HepG2 (cell line): ENCODE results near the gene SFT2D1. TPM values are rescaled to one million over a fixed set of nuclear protein-coding genes. Genes with fewer than 3 reads are reported as not detected.

Experiments
- ATAC-seq: fragments of 200-7000 bp; cut with Tn5 transposase; 3 replicates; pipeline ENCODE4 v1.9.1; 2020; ENCODE audit warnings: mild to moderate bottlenecking, moderate library complexity
- BruUV-seq: library from RNA; stranded (reverse); fragments of 400-500 nt; replicated peaks from 2 replicates; lab custom pipeline; 2021; lab: Mats Ljungman, UMichigan
- CTCF ChIA-PET: fragments of 300-600 bp; formaldehyde crosslinking; extraction: SDS; loops from one replicate; lab custom pipeline; 2021; ENCODE audit warnings: low total read pairs, inconsistent platforms, low intra/inter-chr PET ratio; lab: Yijun Ruan, JAX
- POLR2A ChIA-PET: fragments of 350-600 bp; sonication (Branson Sonifier 250); formaldehyde crosslinking; loops from one replicate; lab custom pipeline; 2020; ENCODE audit warnings: antibody characterized with exemption, inconsistent platforms; lab: Yijun Ruan, JAX
- DNase-seq: peaks from one replicate; pipeline ENCODE4 v3.0.0-alpha.2; 2015; ENCODE audit warnings: low spot score
- FAIRE-seq: peaks from 3 replicates; lab custom pipeline; 2011; peaks lifted over from hg19 to GRCh38; lab: Jason Lieb, UNC
- H2AFZ ChIP-seq: one replicate; pipeline ENCODE4 v1.6.1; 2011; ENCODE audit warnings: low read length, inconsistent platforms
- H3K27ac ChIP-seq: fragments of 300-600 bp; 3 replicates; pipeline ENCODE4 v1.8.0; 2011; ENCODE audit warnings: mixed run types, mild to moderate bottlenecking, mixed read lengths, low read length, inconsistent platforms; ENCODE audit not compliant: insufficient read depth; ENCODE audit errors: extremely low read length
- H3K27me3 ChIP-seq, 2 experiments: fragments of 200-600 bp in 1 of 2; 2 replicates in 1 of 2; 3 replicates in 1 of 2; pipeline versions ENCODE4 v1.6.0 to v1.8.0; 2011; ENCODE audit warnings: low read length in 2 of 2, mild to moderate bottlenecking in 2 of 2, moderate library complexity in 2 of 2, inconsistent platforms in 1 of 2; ENCODE audit not compliant: insufficient read depth in 2 of 2, control insufficient read depth in 1 of 2
- H3K36me3 ChIP-seq, 2 experiments: fragments of 200-600 bp in 1 of 2; replicated peaks in 1 of 2; 2 replicates in 1 of 2; 3 replicates in 1 of 2; pipeline versions ENCODE4 v1.5.1 to v1.8.0; 2011; ENCODE audit warnings: low read length in 2 of 2, inconsistent platforms in 1 of 2; ENCODE audit not compliant: insufficient read depth in 2 of 2, control insufficient read depth in 1 of 2
- H3K4me1 ChIP-seq: 2 replicates; pipeline ENCODE4 v1.5.1; 2012; ENCODE audit warnings: low read length, inconsistent platforms; ENCODE audit not compliant: insufficient read depth
- H3K4me2 ChIP-seq: 2 replicates; pipeline ENCODE4 v1.6.0; 2011; ENCODE audit warnings: low read depth, low read length, inconsistent platforms
- H3K4me3 ChIP-seq, 3 experiments: fragments of 200-600 bp in 1 of 3; sonication (generic), shearing (Covaris generic) in 1 of 3; replicated peaks in 1 of 3; 2 replicates each; pipeline ENCODE4 v1.5.1; 2011 to 2016; ENCODE audit warnings: low read length in 3 of 3, inconsistent platforms in 2 of 3, low read depth in 2 of 3, mild to moderate bottlenecking in 2 of 3, control low read depth in 1 of 3, mixed read lengths in 1 of 3; ENCODE audit not compliant: insufficient read depth in 1 of 3
- H3K79me2 ChIP-seq: one replicate; pipeline ENCODE4 v1.6.1; 2011; ENCODE audit warnings: low read length, inconsistent platforms; ENCODE audit not compliant: insufficient read depth
- H3K9ac ChIP-seq: 2 replicates; pipeline ENCODE4 v1.6.0; 2011; ENCODE audit warnings: mild to moderate bottlenecking, low read depth, low read length, inconsistent platforms; ENCODE audit not compliant: insufficient read depth
- H3K9me3 ChIP-seq: 2 replicates; pipeline ENCODE4 v1.5.1; 2012; ENCODE audit warnings: mild to moderate bottlenecking, low read length
- H4K20me1 ChIP-seq: 2 replicates; pipeline ENCODE4 v1.6.0; 2011; ENCODE audit warnings: inconsistent platforms, mild to moderate bottlenecking, low read length, moderate library complexity; ENCODE audit not compliant: insufficient read depth
- MZF1 ChIP-seq: sonication (generic); formaldehyde crosslinking; IDR thresholded peaks from 2 replicates; pipeline ENCODE4 v1.8.1; 2023; ENCODE audit warnings: mild to moderate bottlenecking, missing genetic modification reagents, borderline replicate concordance
- SKI ChIP-seq: fragments of 450-650 bp; IDR thresholded peaks from one replicate; pipeline ENCODE4 v1.6.1; 2018; ENCODE audit warnings: mild to moderate bottlenecking; ENCODE audit not compliant: partially characterized antibody
- SNAI1 ChIP-seq: sonication (generic); formaldehyde crosslinking; IDR thresholded peaks from 2 replicates; pipeline ENCODE4 v1.5.0; 2020; ENCODE audit warnings: mild to moderate bottlenecking, missing genetic modification reagents, borderline replicate concordance
- SOX13 ChIP-seq, 3 experiments: fragments of 450-650 bp in 1 of 3; sonication (generic) in 1 of 3; formaldehyde crosslinking in 1 of 3; IDR thresholded peaks in 2 of 3; conservative IDR thresholded peaks in 1 of 3; 2 replicates each; pipeline versions ENCODE4 v1.5.0 to v1.6.1; 2016 to 2020; ENCODE audit warnings: antibody characterized with exemption in 1 of 3, mild to moderate bottlenecking in 1 of 3, missing compliant biosample characterization in 1 of 3, missing genetic modification reagents in 1 of 3, moderate library complexity in 1 of 3
- WGBS: methylation state at CpG from one replicate; pipeline ENCODE4 v1.1.6; 2017; ENCODE audit warnings: low lambda C conversion rate; 5-methylcytosine and 5-hydroxymethylcytosine counted together
- in situ Hi-C: cut with HindIII; loops from 2 replicates; pipeline ENCODE4 v1.10.0; 2017; ENCODE audit warnings: low pct_unique_long_range_greater_than_20kb; ENCODE audit not compliant: extremely low pct_ligation_motif_present
- intact Hi-C: fragments of 100-400 bp; cut with micrococcal nuclease; formaldehyde crosslinking; loops from one replicate; pipeline ENCODE4 v1.10.0; 2022; ENCODE audit not compliant: unreplicated experiment
- polyA plus RNA-seq, 8 experiments: library from polyadenylated mRNA; depleted of rRNA in 3 of 8; stranded (reverse) in 7 of 8; unstranded in 1 of 8; fragments of >200 nt; fragmentation: Illumina TruSeq in 4 of 8; extraction: Trizol in 4 of 8; gene quantifications; 2 replicates each; pipeline versions ENCODE4 v1.2.1 to v1.2.3, GENCODE V29; 2011 to 2016; ENCODE audit warnings: low read depth in 4 of 8, missing spikeins in 1 of 8, mixed read lengths in 1 of 8; ENCODE audit not compliant: insufficient read depth in 1 of 8
- total RNA-seq, 5 experiments: library from RNA; depleted of rRNA; stranded (reverse); fragments of >200 nt; fragmentation: Illumina TruSeq; extraction: Trizol; gene quantifications; 2 replicates each; pipeline ENCODE4 v1.2.3, GENCODE V29; 2016; ENCODE audit warnings: low read depth in 1 of 5
- TF ChIP-seq, protein P1 (sequence below): sonication (generic); formaldehyde crosslinking; IDR thresholded peaks from 2 replicates; pipeline ENCODE4 v1.9.0; 2021; ENCODE audit warnings: missing genetic modification reagents, mild to moderate bottlenecking, borderline replicate concordance
- TF ChIP-seq, protein P2 (sequence below), 2 experiments: sonication (generic) in 1 of 2; formaldehyde crosslinking in 1 of 2; IDR thresholded peaks; 2 replicates each; pipeline versions ENCODE4 v1.6.1 to v1.9.0; 2014 to 2022; ENCODE audit warnings: antibody characterized with exemption in 1 of 2, borderline replicate concordance in 1 of 2, inconsistent platforms in 1 of 2, low read depth in 1 of 2, missing genetic modification reagents in 1 of 2
- TF ChIP-seq, protein P3 (sequence below): sonication (generic); formaldehyde crosslinking; IDR thresholded peaks from 2 replicates; pipeline ENCODE4 v1.5.1; 2020; ENCODE audit warnings: mild to moderate bottlenecking, missing genetic modification reagents, moderate library complexity

SFT2D1 gene
- total and polyA plus RNA-seq, 2 of the 13 experiments (the other 11 are each of a cell fraction or from before 2014, with no cell fraction given): 115 to 147 TPM

DNA sequence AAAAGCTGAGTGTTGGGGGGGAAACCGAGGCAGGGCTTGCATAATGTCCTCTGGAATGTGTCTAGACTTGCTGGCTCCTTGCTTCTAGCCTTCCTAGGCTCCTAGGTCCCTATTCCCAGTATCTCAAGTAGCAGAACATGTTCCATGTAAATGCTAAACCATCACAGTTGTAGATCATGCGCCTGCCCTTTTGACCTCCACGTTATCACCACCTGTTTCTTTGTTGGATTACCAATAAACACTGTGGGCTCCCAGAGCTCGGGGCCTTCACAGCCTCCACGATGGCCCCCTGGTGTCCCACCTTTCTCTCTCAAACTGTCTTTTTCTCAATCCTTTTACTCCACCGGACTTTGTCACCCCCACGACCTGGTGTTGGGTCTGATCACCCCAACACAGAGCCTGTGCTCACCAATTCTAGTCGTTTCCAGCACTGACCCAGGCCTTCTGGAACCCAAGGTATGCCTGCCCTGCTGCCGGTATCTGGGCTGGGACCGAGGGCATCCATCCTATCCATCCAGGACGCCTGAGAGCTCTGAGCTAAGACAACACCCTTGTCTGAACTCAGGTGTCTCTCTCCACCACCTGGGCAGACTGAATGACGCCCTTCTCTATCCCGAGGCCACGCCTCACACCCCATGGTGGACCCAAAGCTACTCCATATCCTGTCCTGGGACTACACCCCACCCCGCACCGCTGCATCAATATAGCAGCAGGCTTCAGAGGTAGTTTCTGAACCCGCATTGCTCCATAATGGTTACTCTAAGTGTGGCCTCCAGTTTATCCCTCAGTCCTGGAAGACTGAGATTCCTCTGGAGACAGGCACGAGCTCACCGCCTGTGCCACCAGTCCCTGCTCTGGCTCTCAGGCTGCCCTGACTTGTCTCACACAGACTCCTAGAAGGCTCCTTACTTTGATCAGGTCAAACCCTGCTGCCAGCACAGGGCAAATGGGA, 24.8 kb downstream of the SFT2D1 start:
- no peak overlapping the region for H3K4me3 ChIP-seq
- TF ChIP-seq, protein P1, sequence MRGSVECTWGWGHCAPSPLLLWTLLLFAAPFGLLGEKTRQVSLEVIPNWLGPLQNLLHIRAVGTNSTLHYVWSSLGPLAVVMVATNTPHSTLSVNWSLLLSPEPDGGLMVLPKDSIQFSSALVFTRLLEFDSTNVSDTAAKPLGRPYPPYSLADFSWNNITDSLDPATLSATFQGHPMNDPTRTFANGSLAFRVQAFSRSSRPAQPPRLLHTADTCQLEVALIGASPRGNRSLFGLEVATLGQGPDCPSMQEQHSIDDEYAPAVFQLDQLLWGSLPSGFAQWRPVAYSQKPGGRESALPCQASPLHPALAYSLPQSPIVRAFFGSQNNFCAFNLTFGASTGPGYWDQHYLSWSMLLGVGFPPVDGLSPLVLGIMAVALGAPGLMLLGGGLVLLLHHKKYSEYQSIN (CRISPR knock-in tag): no peak
- TF ChIP-seq, protein P2, sequence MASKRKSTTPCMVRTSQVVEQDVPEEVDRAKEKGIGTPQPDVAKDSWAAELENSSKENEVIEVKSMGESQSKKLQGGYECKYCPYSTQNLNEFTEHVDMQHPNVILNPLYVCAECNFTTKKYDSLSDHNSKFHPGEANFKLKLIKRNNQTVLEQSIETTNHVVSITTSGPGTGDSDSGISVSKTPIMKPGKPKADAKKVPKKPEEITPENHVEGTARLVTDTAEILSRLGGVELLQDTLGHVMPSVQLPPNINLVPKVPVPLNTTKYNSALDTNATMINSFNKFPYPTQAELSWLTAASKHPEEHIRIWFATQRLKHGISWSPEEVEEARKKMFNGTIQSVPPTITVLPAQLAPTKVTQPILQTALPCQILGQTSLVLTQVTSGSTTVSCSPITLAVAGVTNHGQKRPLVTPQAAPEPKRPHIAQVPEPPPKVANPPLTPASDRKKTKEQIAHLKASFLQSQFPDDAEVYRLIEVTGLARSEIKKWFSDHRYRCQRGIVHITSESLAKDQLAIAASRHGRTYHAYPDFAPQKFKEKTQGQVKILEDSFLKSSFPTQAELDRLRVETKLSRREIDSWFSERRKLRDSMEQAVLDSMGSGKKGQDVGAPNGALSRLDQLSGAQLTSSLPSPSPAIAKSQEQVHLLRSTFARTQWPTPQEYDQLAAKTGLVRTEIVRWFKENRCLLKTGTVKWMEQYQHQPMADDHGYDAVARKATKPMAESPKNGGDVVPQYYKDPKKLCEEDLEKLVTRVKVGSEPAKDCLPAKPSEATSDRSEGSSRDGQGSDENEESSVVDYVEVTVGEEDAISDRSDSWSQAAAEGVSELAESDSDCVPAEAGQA (IDR thresholded peaks at IDR 0.05; ENCODE audit: low read depth): no peak
- TF ChIP-seq, protein P2 (CRISPR knock-in tag; IDR thresholded peaks at IDR 0.05; ENCODE audit: borderline replicate concordance): no peak
- TF ChIP-seq MZF1: no peak
- TF ChIP-seq SNAI1: no peak
- no peak for TF ChIP-seq SOX13 (IDR thresholded peaks at IDR 0.05)
- no peak for TF ChIP-seq SOX13 (CRISPR knock-in tag; conservative IDR thresholded peaks at IDR 0.05 in 1 of 2, IDR thresholded peaks at IDR 0.05 in 1 of 2)
- TF ChIP-seq, protein P3, sequence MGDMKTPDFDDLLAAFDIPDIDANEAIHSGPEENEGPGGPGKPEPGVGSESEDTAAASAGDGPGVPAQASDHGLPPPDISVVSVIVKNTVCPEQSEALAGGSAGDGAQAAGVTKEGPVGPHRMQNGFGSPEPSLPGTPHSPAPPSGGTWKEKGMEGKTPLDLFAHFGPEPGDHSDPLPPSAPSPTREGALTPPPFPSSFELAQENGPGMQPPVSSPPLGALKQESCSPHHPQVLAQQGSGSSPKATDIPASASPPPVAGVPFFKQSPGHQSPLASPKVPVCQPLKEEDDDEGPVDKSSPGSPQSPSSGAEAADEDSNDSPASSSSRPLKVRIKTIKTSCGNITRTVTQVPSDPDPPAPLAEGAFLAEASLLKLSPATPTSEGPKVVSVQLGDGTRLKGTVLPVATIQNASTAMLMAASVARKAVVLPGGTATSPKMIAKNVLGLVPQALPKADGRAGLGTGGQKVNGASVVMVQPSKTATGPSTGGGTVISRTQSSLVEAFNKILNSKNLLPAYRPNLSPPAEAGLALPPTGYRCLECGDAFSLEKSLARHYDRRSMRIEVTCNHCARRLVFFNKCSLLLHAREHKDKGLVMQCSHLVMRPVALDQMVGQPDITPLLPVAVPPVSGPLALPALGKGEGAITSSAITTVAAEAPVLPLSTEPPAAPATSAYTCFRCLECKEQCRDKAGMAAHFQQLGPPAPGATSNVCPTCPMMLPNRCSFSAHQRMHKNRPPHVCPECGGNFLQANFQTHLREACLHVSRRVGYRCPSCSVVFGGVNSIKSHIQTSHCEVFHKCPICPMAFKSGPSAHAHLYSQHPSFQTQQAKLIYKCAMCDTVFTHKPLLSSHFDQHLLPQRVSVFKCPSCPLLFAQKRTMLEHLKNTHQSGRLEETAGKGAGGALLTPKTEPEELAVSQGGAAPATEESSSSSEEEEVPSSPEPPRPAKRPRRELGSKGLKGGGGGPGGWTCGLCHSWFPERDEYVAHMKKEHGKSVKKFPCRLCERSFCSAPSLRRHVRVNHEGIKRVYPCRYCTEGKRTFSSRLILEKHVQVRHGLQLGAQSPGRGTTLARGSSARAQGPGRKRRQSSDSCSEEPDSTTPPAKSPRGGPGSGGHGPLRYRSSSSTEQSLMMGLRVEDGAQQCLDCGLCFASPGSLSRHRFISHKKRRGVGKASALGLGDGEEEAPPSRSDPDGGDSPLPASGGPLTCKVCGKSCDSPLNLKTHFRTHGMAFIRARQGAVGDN (CRISPR knock-in tag): peak; percentile 4; the same call in 1 of the 2 replicates
- TF ChIP-seq SKI: no peak
- H3K79me2 ChIP-seq: no peaks in the 10 kb centered on the region
- no peak overlapping the region for H2AFZ ChIP-seq
- H3K4me2 ChIP-seq: no peak overlapping the region
- ChIA-PET CTCF (no interaction called here), POLR2A (interaction anchor here (0.8 to 2.1 kb wide), 2 partner anchors 64 to 83 kb away, joined by 3 to 4 read pairs; no protein-coding TSS in a partner anchor)
- intact Hi-C loops: no loop called here
- peaks cover 4 to 21% of the 10 kb centered on the region in 2 experiments; a peak in 4 of 5 replicates for H3K36me3 ChIP-seq
- H3K9me3 ChIP-seq: no peaks in the 10 kb centered on the region
- ATAC-seq (peak; percentile 53), FAIRE-seq (no peak), DNase-seq (no peak)
- no peaks in the 10 kb centered on the region for H3K27me3 ChIP-seq
- in situ Hi-C loops: no loop called here
- 0 out of 2 replicates have a peak, but pooled peaks cover 9% of the 10 kb centered on the region for H3K4me1 ChIP-seq
- no peak overlapping the region for H3K27ac ChIP-seq
- H4K20me1 ChIP-seq: no peaks in the 10 kb centered on the region
- 76% methylated on average over 19 of the region's 19 CpGs for WGBS
- BruUV-seq: no TSS peak
- H3K9ac ChIP-seq: no peak overlapping the region
